Liver (tissue), 9 donors: ENCODE data around the gene PLEKHO1. TPM values are rescaled to one million over a fixed set of nuclear protein-coding genes. Genes with fewer than 3 reads are reported as not detected.

Source experiments
- DNase-seq: peaks from one replicate; pipeline ENCODE4 v3.0.0-alpha.2; 2017; ENCODE audit warnings: low spot score
- H3K27ac ChIP-seq, 2 donors: one replicate each; pipeline ENCODE4 v1.7.0; 2013; ENCODE audit warnings: inconsistent platforms in 2 of 2, low read length in 2 of 2, control low read depth in 1 of 2, low read depth in 1 of 2, mild to moderate bottlenecking in 1 of 2
- H3K27me3 ChIP-seq, 4 donors: one replicate each; pipeline versions ENCODE4 v1.6.1 to v1.7.0; 2013; ENCODE audit warnings: low read length in 3 of 4, inconsistent platforms in 1 of 4, mild to moderate bottlenecking in 1 of 4, moderate library complexity in 1 of 4; ENCODE audit not compliant: control insufficient read depth in 4 of 4, insufficient read depth in 4 of 4
- H3K36me3 ChIP-seq, 4 donors: one replicate each; pipeline versions ENCODE4 v1.6.1 to v1.7.0; 2013; ENCODE audit warnings: low read length in 3 of 4, mild to moderate bottlenecking in 3 of 4, low read depth in 1 of 4, moderate library complexity in 1 of 4; ENCODE audit not compliant: control insufficient read depth in 4 of 4, insufficient read depth in 3 of 4
- H3K4me1 ChIP-seq, 4 donors: one replicate each; pipeline versions ENCODE4 v1.6.1 to v1.7.0; 2013; ENCODE audit warnings: low read length in 3 of 4, mild to moderate bottlenecking in 3 of 4, moderate library complexity in 1 of 4; ENCODE audit not compliant: control insufficient read depth in 4 of 4, insufficient read depth in 4 of 4
- H3K4me3 ChIP-seq, 3 donors: one replicate each; pipeline versions ENCODE4 v1.6.1 to v1.7.0; 2013; ENCODE audit warnings: low read length in 3 of 3, control low read depth in 1 of 3, low read depth in 1 of 3, mild to moderate bottlenecking in 1 of 3
- H3K9ac ChIP-seq, 2 donors: one replicate each; pipeline ENCODE4 v1.7.0; 2013; ENCODE audit warnings: low read length in 2 of 2, mild to moderate bottlenecking in 2 of 2, moderate library complexity in 2 of 2, control low read depth in 1 of 2, low read depth in 1 of 2
- H3K9me3 ChIP-seq, 4 donors: one replicate each; pipeline versions ENCODE4 v1.6.1 to v1.7.0; 2013; ENCODE audit warnings: low read length in 3 of 4; ENCODE audit not compliant: control insufficient read depth in 4 of 4
- EGR1 ChIP-seq, 2 donors: IDR thresholded peaks; 2 replicates each; pipeline ENCODE4 v1.6.1; 2016 to 2018; ENCODE audit warnings: antibody characterized with exemption in 2 of 2, low read depth in 2 of 2
- FOXA1 ChIP-seq: IDR thresholded peaks from 2 replicates; pipeline ENCODE4 v1.6.1; 2016; ENCODE audit warnings: antibody characterized with exemption
- GABPA ChIP-seq, 2 donors: IDR thresholded peaks in 1 of 2; conservative IDR thresholded peaks in 1 of 2; 2 replicates each; pipeline ENCODE4 v1.6.1; 2016; ENCODE audit warnings: antibody characterized with exemption in 2 of 2, mild to moderate bottlenecking in 1 of 2, moderate library complexity in 1 of 2
- HNF4A ChIP-seq, 2 donors: conservative IDR thresholded peaks; 2 replicates each; pipeline ENCODE4 v1.6.1; 2016; ENCODE audit warnings: antibody characterized with exemption in 2 of 2, mild to moderate bottlenecking in 2 of 2
- JUND ChIP-seq, 2 donors: IDR thresholded peaks; 2 replicates each; pipeline ENCODE4 v1.6.1; 2016; ENCODE audit warnings: antibody characterized with exemption in 2 of 2
- NR2F2 ChIP-seq: IDR thresholded peaks from 2 replicates; pipeline ENCODE4 v1.6.1; 2016; ENCODE audit warnings: antibody characterized with exemption
- RAD21 ChIP-seq, 2 donors: IDR thresholded peaks; 2 replicates each; pipeline ENCODE4 v1.6.1; 2016; ENCODE audit warnings: antibody characterized with exemption in 2 of 2, mild to moderate bottlenecking in 2 of 2
- RXRA ChIP-seq, 2 donors: IDR thresholded peaks; 2 replicates each; pipeline ENCODE4 v1.6.1; 2017 to 2018; ENCODE audit warnings: antibody characterized with exemption in 2 of 2, mild to moderate bottlenecking in 1 of 2
- SP1 ChIP-seq: IDR thresholded peaks from 2 replicates; pipeline ENCODE4 v1.6.1; 2018; ENCODE audit warnings: antibody characterized with exemption, mild to moderate bottlenecking
- TAF1 ChIP-seq: conservative IDR thresholded peaks from 2 replicates; pipeline ENCODE4 v1.6.1; 2016; ENCODE audit warnings: antibody characterized with exemption, mild to moderate bottlenecking
- WGBS: extraction: QIAGEN DNeasy Blood & Tissue Kit; methylation state at CpG from one replicate; pipeline ENCODE4 v1.1.7; 2013; 5-methylcytosine and 5-hydroxymethylcytosine counted together
- polyA plus RNA-seq, 2 donors: library from polyadenylated mRNA; stranded (reverse) in 1 of 2; unstranded in 1 of 2; fragments of 200-250 nt in 1 of 2; fragments of >200 nt in 1 of 2; fragmentation: Nextera tagmentation in 1 of 2; extraction: Ambion mirVana in 1 of 2; gene quantifications; one replicate each; pipeline versions ENCODE4 v1.2.1 to v1.2.3, GENCODE V29; 2013 to 2015
- total RNA-seq, 2 donors: library from RNA; depleted of rRNA; stranded (reverse); fragments of >200 nt; gene quantifications; one replicate each; pipeline ENCODE4 v1.2.3, GENCODE V29; 2014
- TF ChIP-seq, protein P1 (sequence below): IDR thresholded peaks from 2 replicates; pipeline ENCODE4 v1.6.1; 2016; ENCODE audit warnings: antibody characterized with exemption
- TF ChIP-seq, protein P2 (sequence below): fragments of 150-350 bp; IDR thresholded peaks from 2 replicates; pipeline ENCODE4 v1.5.1; 2017; ENCODE audit warnings: improper control_type of control experiment, low read depth, low read length; ENCODE audit not compliant: missing input control
- TF ChIP-seq, protein P3 (sequence below): IDR thresholded peaks from 2 replicates; pipeline ENCODE4 v1.6.1; 2016; ENCODE audit warnings: antibody characterized with exemption
- TF ChIP-seq, protein P4 (sequence below): IDR thresholded peaks from 2 replicates; pipeline ENCODE4 v1.6.1; 2016; ENCODE audit warnings: antibody characterized with exemption, mild to moderate bottlenecking
- TF ChIP-seq, protein P5 (sequence below): IDR thresholded peaks from 2 replicates; pipeline ENCODE4 v1.6.1; 2016; ENCODE audit warnings: antibody characterized with exemption
- donor health status: healthy.
- donor health status: healthy.
- donor health status: healthy.
- donor health status: healthy.
- donor health status: healthy.

Gene PLEKHO1
- total and polyA plus RNA-seq, 4 donors = 3.5 to 8.8 (median 6.0) TPM

DNA sequence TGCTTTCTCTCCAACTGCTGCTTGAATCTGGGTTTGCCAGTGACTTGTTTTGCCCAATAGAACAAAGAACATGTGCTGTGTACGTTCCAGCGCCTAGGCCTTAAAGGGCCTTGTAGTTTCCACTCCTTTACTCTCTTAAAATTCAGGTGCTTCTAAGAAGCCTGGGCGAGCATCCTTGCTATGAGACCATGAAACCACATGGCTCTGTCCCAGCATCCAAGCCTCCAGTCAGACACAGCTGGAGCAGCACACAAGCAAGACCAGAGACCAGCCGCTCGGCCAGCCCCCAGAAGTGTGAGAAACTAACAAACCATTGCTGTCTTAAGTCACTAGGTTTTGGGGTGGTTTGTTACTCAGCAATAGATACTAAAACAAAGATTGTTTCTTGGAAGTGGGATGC is 15.1 kb downstream of the PLEKHO1 start:
- Histone ChIP-seq H3K27ac (no peak overlapping the region), H3K27me3 (no peaks in the 10 kb centered on the region), H3K9me3 (no peaks in the 10 kb centered on the region), H3K36me3 (no peaks in the 10 kb centered on the region), H3K4me3 (no peak overlapping the region), H3K9ac (no peak overlapping the region), H3K4me1 (peaks cover 0 to 1% (median 0%) of the 10 kb centered on the region in 4 donors)
- TF ChIP-seq NR2F2 (no peak), FOXA1 (no peak), RXRA (IDR thresholded peaks at IDR 0.05) (no peak), EGR1 (IDR thresholded peaks at IDR 0.05; ENCODE audit: low read depth in 2 of 2) (no peak), SP1 (no peak), TAF1 (no peak), HNF4A (conservative IDR thresholded peaks at IDR 0.05) (no peak), JUND (IDR thresholded peaks at IDR 0.05) (no peak), RAD21 (IDR thresholded peaks at IDR 0.05) (no peak), GABPA (IDR thresholded peaks at IDR 0.05 in 1 of 2, conservative IDR thresholded peaks at IDR 0.05 in 1 of 2) (no peak)
- TF ChIP-seq, protein P1, sequence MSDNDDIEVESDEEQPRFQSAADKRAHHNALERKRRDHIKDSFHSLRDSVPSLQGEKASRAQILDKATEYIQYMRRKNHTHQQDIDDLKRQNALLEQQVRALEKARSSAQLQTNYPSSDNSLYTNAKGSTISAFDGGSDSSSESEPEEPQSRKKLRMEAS = no peak
- TF ChIP-seq, protein P2, sequence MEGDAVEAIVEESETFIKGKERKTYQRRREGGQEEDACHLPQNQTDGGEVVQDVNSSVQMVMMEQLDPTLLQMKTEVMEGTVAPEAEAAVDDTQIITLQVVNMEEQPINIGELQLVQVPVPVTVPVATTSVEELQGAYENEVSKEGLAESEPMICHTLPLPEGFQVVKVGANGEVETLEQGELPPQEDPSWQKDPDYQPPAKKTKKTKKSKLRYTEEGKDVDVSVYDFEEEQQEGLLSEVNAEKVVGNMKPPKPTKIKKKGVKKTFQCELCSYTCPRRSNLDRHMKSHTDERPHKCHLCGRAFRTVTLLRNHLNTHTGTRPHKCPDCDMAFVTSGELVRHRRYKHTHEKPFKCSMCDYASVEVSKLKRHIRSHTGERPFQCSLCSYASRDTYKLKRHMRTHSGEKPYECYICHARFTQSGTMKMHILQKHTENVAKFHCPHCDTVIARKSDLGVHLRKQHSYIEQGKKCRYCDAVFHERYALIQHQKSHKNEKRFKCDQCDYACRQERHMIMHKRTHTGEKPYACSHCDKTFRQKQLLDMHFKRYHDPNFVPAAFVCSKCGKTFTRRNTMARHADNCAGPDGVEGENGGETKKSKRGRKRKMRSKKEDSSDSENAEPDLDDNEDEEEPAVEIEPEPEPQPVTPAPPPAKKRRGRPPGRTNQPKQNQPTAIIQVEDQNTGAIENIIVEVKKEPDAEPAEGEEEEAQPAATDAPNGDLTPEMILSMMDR = no peak
- TF ChIP-seq, protein P3, sequence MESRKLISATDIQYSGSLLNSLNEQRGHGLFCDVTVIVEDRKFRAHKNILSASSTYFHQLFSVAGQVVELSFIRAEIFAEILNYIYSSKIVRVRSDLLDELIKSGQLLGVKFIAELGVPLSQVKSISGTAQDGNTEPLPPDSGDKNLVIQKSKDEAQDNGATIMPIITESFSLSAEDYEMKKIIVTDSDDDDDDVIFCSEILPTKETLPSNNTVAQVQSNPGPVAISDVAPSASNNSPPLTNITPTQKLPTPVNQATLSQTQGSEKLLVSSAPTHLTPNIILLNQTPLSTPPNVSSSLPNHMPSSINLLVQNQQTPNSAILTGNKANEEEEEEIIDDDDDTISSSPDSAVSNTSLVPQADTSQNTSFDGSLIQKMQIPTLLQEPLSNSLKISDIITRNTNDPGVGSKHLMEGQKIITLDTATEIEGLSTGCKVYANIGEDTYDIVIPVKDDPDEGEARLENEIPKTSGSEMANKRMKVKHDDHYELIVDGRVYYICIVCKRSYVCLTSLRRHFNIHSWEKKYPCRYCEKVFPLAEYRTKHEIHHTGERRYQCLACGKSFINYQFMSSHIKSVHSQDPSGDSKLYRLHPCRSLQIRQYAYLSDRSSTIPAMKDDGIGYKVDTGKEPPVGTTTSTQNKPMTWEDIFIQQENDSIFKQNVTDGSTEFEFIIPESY = no peak
- TF ChIP-seq, protein P4, sequence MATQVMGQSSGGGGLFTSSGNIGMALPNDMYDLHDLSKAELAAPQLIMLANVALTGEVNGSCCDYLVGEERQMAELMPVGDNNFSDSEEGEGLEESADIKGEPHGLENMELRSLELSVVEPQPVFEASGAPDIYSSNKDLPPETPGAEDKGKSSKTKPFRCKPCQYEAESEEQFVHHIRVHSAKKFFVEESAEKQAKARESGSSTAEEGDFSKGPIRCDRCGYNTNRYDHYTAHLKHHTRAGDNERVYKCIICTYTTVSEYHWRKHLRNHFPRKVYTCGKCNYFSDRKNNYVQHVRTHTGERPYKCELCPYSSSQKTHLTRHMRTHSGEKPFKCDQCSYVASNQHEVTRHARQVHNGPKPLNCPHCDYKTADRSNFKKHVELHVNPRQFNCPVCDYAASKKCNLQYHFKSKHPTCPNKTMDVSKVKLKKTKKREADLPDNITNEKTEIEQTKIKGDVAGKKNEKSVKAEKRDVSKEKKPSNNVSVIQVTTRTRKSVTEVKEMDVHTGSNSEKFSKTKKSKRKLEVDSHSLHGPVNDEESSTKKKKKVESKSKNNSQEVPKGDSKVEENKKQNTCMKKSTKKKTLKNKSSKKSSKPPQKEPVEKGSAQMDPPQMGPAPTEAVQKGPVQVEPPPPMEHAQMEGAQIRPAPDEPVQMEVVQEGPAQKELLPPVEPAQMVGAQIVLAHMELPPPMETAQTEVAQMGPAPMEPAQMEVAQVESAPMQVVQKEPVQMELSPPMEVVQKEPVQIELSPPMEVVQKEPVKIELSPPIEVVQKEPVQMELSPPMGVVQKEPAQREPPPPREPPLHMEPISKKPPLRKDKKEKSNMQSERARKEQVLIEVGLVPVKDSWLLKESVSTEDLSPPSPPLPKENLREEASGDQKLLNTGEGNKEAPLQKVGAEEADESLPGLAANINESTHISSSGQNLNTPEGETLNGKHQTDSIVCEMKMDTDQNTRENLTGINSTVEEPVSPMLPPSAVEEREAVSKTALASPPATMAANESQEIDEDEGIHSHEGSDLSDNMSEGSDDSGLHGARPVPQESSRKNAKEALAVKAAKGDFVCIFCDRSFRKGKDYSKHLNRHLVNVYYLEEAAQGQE = no peak
- TF ChIP-seq, protein P5, sequence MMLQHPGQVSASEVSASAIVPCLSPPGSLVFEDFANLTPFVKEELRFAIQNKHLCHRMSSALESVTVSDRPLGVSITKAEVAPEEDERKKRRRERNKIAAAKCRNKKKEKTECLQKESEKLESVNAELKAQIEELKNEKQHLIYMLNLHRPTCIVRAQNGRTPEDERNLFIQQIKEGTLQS = no peak
- no peak for DNase-seq
- 92% methylated on average over 5 of the region's 5 CpGs for WGBS
